ENCODE measurements around the gene C10orf71. TPM values are rescaled to one million over a fixed set of nuclear protein-coding genes. Genes with fewer than 3 reads are reported as not detected.

Gene C10orf71
- total and polyA plus RNA-seq, 2 of the 8 experiments (the other 6 are each of a cell fraction or from before 2014, with no cell fraction given) = not detected

- H2BK20ac ChIP-seq (ENCODE audit: low read length) = no peak overlapping the region
- H3K4me2 ChIP-seq (ENCODE audit: insufficient read depth in 1 of 2, low read depth in 2 of 2, low read length in 2 of 2) = no peak overlapping the region
- H3K9me3 ChIP-seq (ENCODE audit: insufficient read depth in 2 of 2, low read depth in 1 of 2, low read length in 1 of 2) = peaks cover 3% of the 10 kb centered on the region in 2 experiments; a peak in 2 of 4 replicates
- no peak overlapping the region for H3K18ac ChIP-seq (ENCODE audit: extremely low read depth, low read length)
- no peak for FAIRE-seq
- no peaks in the 10 kb centered on the region for H3K27me3 ChIP-seq (replicated peaks in 1 of 4; ENCODE audit: control insufficient read depth in 3 of 4, extremely low read depth in 1 of 4, insufficient read depth in 3 of 4, low read length in 3 of 4)
- H3K56ac ChIP-seq (replicated peaks; ENCODE audit: insufficient read length, low read depth, low read length) = no peak overlapping the region
- no peaks in the 10 kb centered on the region for H3K79me2 ChIP-seq (ENCODE audit: control insufficient read depth in 1 of 2, insufficient read depth in 2 of 2, low read length in 2 of 2)
- H4K20me1 ChIP-seq (replicated peaks in 1 of 2; ENCODE audit: control insufficient read depth in 1 of 2, insufficient read depth in 2 of 2, low read length in 2 of 2) = no peaks in the 10 kb centered on the region
- no peak overlapping the region for H4K8ac ChIP-seq (ENCODE audit: extremely low read depth, insufficient read depth, low read length)
- no peak overlapping the region for H3K4ac ChIP-seq (replicated peaks; ENCODE audit: insufficient read length, low read depth, low read length)
- H3K27ac ChIP-seq (ENCODE audit: low read depth, low read length) = no peak overlapping the region
- H3K4me1 ChIP-seq (replicated peaks in 1 of 4; ENCODE audit: control insufficient read depth in 3 of 4, insufficient read depth in 4 of 4, low read length in 3 of 4) = peaks cover 0 to 2% (median 0%) of the 10 kb centered on the region in 4 experiments; a peak in 1 of 7 replicates
- POLR2A ChIA-PET (ENCODE audit: partially characterized antibody) = no interaction called here
- H2BK15ac ChIP-seq (ENCODE audit: low read length) = no peak overlapping the region
- H2BK5ac ChIP-seq (ENCODE audit: low read depth, low read length) = no peak overlapping the region
- H3K23ac ChIP-seq (ENCODE audit: insufficient read length) = no peak overlapping the region
- H3K4me3 ChIP-seq (ENCODE audit: extremely low read depth in 1 of 4, insufficient read depth in 2 of 4, low read depth in 3 of 4, low read length in 4 of 4) = no peak overlapping the region
- WGBS, 2 experiments (ENCODE audit: extremely low coverage in 1 of 2, insufficient coverage in 1 of 2, insufficient read length in 1 of 2, insufficient replicate concordance in 2 of 2, low coverage in 1 of 2, low lambda C conversion rate in 2 of 2, missing lambda C conversion rate in 1 of 2) = 89% methylated on average over 3 of the region's 3 CpGs; no CpG with 5 or more reads in 1 of the 2 experiments
- no peak overlapping the region for H3K9ac ChIP-seq (replicated peaks in 1 of 4; ENCODE audit: extremely low read depth in 1 of 4, low read depth in 3 of 4, low read length in 3 of 4)
- H2AFZ ChIP-seq (ENCODE audit: low read length) = no peak overlapping the region
- no peak overlapping the region for H2BK120ac ChIP-seq (replicated peaks; ENCODE audit: low read depth, low read length)
- H3K23me2 ChIP-seq (ENCODE audit: low read depth, low read length) = no peaks in the 10 kb centered on the region
- CTCF ChIA-PET (ENCODE audit: partially characterized antibody) = no interaction called here
- DNase-seq (ENCODE audit: low read depth in 1 of 2, low spot score in 2 of 2) = no peak
- no peak overlapping the region for H4K5ac ChIP-seq (ENCODE audit: insufficient read length, low read depth, low read length)
- no peak overlapping the region for H4K91ac ChIP-seq (replicated peaks; ENCODE audit: insufficient read length, low read length)
- H2BK12ac ChIP-seq (ENCODE audit: low read depth, low read length) = no peak overlapping the region
- no peaks in the 10 kb centered on the region for H3K79me1 ChIP-seq (ENCODE audit: low read depth, low read length)
- H3K14ac ChIP-seq (ENCODE audit: insufficient read length) = no peak overlapping the region
- no peak overlapping the region for H2AK5ac ChIP-seq (ENCODE audit: low read depth, low read length)
- H3K36me3 ChIP-seq (ENCODE audit: control insufficient read depth in 2 of 4, insufficient read depth in 4 of 4, low read length in 3 of 4) = no peaks in the 10 kb centered on the region
- no peak for TF ChIP-seq RNF2 (IDR thresholded peaks at IDR 0.05; ENCODE audit: borderline replicate concordance, low read depth, low read length, missing control alignments, poor library complexity, severe bottlenecking)
- TF ChIP-seq SP1 (IDR thresholded peaks at IDR 0.05; ENCODE audit: low read depth, low read length) = no peak
- TF ChIP-seq KDM5A (IDR thresholded peaks at IDR 0.05; ENCODE audit: low read length) = no peak
- no peak for TF ChIP-seq FOSL1 (IDR thresholded peaks at IDR 0.05; ENCODE audit: insufficient read depth, low read depth, low read length)
- no peak for TF ChIP-seq CTBP2 (IDR thresholded peaks at IDR 0.05; ENCODE audit: borderline replicate concordance, insufficient read depth, insufficient read length, low read length)
- no peak for TF ChIP-seq SAP30 (IDR thresholded peaks at IDR 0.05; ENCODE audit: insufficient read depth, insufficient replicate concordance, low read length)
- TF ChIP-seq CHD1 (IDR thresholded peaks at IDR 0.05; ENCODE audit: low read depth, low read length) = no peak
- TF ChIP-seq EP300 (IDR thresholded peaks at IDR 0.05; ENCODE audit: borderline replicate concordance in 1 of 2, low read depth in 2 of 2, low read length in 2 of 2) = no peak
- no peak for TF ChIP-seq TBP (IDR thresholded peaks at IDR 0.05; ENCODE audit: low read depth, low read length)
- TF ChIP-seq TAF7 (optimal IDR thresholded peaks at IDR 0.05; ENCODE audit: borderline replicate concordance, low read depth, low read length) = no peak
- no peak for TF ChIP-seq ATF2 (IDR thresholded peaks at IDR 0.05; ENCODE audit: low read length)
- no peak for TF ChIP-seq GABPA (IDR thresholded peaks at IDR 0.05; ENCODE audit: borderline replicate concordance, insufficient read depth, low read length)
These were observed 35.4 kb upstream of the C10orf71 start for GRCh38 chr10:49263591-49263990.
